Adrenal gland (tissue), 12 donors: Measurements from ENCODE around the gene CHPT1. TPM values are rescaled to one million over a fixed set of nuclear protein-coding genes. Genes with fewer than 3 reads are reported as not detected.
A peak's percentile ranks its signal among the peaks of the same experiment; 100 is the strongest.

Experiments used
- DNase-seq, 7 donors: peaks; one replicate each; pipeline ENCODE4 v3.0.0-alpha.2; 2019 to 2020
- H3K27ac ChIP-seq, 5 donors: fragments of 200-600 bp; sonication (generic) in 4 of 5; 1 replicate in 3 of 5; 2 replicates in 2 of 5; pipeline versions ENCODE4 v1.5.1 to v1.8.0; 2016 to 2020; ENCODE audit warnings: mild to moderate bottlenecking in 1 of 5
- H3K27me3 ChIP-seq: fragments of 200-600 bp; 2 replicates; pipeline ENCODE4 v1.8.0; 2021
- H3K36me3 ChIP-seq, 2 donors: fragments of 200-600 bp; replicated peaks in 1 of 2; 1 replicate in 1 of 2; 2 replicates in 1 of 2; pipeline versions ENCODE4 v1.5.1 to v1.8.0; 2018 to 2022
- H3K4me1 ChIP-seq, 2 donors: fragments of 200-600 bp; replicated peaks in 1 of 2; 1 replicate in 1 of 2; 2 replicates in 1 of 2; pipeline versions ENCODE4 v1.5.1 to v1.8.0; 2018 to 2021
- H3K4me3 ChIP-seq, 4 donors: fragments of 200-600 bp; sonication (generic) in 3 of 4; one replicate each; pipeline ENCODE4 v1.5.1; 2016 to 2018
- H3K9me3 ChIP-seq, 3 donors: fragments of 200-600 bp; sonication (generic) in 1 of 3; replicated peaks in 1 of 3; 1 replicate in 2 of 3; 2 replicates in 1 of 3; pipeline versions ENCODE4 v1.5.1 to v1.8.0; 2016 to 2021
- POLR2A ChIP-seq, 2 donors: fragments of 450-650 bp; IDR thresholded peaks; one replicate each; pipeline ENCODE4 v1.6.1; 2017; ENCODE audit warnings: antibody characterized with exemption in 2 of 2, mild to moderate bottlenecking in 2 of 2, moderate library complexity in 1 of 2
- WGBS, 4 donors: extraction: QIAGEN DNeasy Blood & Tissue Kit in 2 of 4; methylation state at CpG; one replicate each; pipeline versions ENCODE4 v1.1.5 to v1.1.7; 2013 to 2017; 5-methylcytosine and 5-hydroxymethylcytosine counted together
- intact Hi-C, 2 donors: fragments of 100-400 bp; cut with DNase I; formaldehyde crosslinking; loops; one replicate each; pipeline versions ENCODE4 v1.14.1 to v1.15.0; 2022 to 2023
- polyA plus RNA-seq, 3 donors: library from polyadenylated mRNA; stranded (reverse); fragments of 200-250 nt in 2 of 3; fragments of 350-450 nt in 1 of 3; fragmentation: Illumina TruSeq in 1 of 3; extraction: RNeasy Lipid Tissue Mini Kit (QIAGEN cat#74804) in 1 of 3; gene quantifications; one replicate each; pipeline ENCODE4 v1.2.3, GENCODE V29; 2013 to 2014
- total RNA-seq, 9 donors: library from RNA; depleted of rRNA in 4 of 9; stranded (reverse); fragments of >200 nt in 4 of 9; fragments of 120-200 nt in 1 of 9; fragmentation: NEBNext Ultra II Directional in 1 of 9; extraction: Animal tissue kit (Norgen Biotek cat#: 25700) in 1 of 9; gene quantifications; one replicate each; pipeline versions ENCODE4 v1.1.0 to v1.2.4, GENCODE V29; 2013 to 2023
- TF ChIP-seq, protein P1 (sequence below), 6 experiments: fragments of 450-650 bp in 4 of 6; fragments of 200-600 bp in 2 of 6; sonication (generic) in 1 of 6; IDR thresholded peaks; 1 replicate in 5 of 6; 2 replicates in 1 of 6; pipeline versions ENCODE4 v1.5.1 to v1.8.0; 2016 to 2021; ENCODE audit warnings: antibody characterized with exemption in 6 of 6, mild to moderate bottlenecking in 2 of 6, moderate library complexity in 1 of 6
- donor health status: healthy with polysubstance abuse.
- donor health status: Bipolar disorder and iron deficiency.
- donor health status: DM: yes; HTN: yes; CAD: no.
- donor health status: DM: no; HTN: no; CAD: no.
- donor health status: DM: no; HTN: no; CAD: no.
- donor health status: DM: yes; HTN: yes; CAD: no.

CHPT1 gene
- total and polyA plus RNA-seq, 12 donors: 20.4 to 190 (median 90.6) TPM

- H3K4me3 ChIP-seq: no peak overlapping the region
- H3K36me3 ChIP-seq: peaks cover 0 to 38% of the 10 kb centered on the region in 2 donors
- H3K4me1 ChIP-seq: no peaks in the 10 kb centered on the region
- WGBS, 4 donors: 91 to 93% (median 92%) methylated on average over 5 of the region's 5 CpGs
- intact Hi-C loops: no loop called here
- H3K27me3 ChIP-seq: no peaks in the 10 kb centered on the region
- H3K9me3 ChIP-seq: no peaks in the 10 kb centered on the region
- TF ChIP-seq POLR2A (IDR thresholded peaks at IDR 0.05): no peak
- TF ChIP-seq, protein P1, sequence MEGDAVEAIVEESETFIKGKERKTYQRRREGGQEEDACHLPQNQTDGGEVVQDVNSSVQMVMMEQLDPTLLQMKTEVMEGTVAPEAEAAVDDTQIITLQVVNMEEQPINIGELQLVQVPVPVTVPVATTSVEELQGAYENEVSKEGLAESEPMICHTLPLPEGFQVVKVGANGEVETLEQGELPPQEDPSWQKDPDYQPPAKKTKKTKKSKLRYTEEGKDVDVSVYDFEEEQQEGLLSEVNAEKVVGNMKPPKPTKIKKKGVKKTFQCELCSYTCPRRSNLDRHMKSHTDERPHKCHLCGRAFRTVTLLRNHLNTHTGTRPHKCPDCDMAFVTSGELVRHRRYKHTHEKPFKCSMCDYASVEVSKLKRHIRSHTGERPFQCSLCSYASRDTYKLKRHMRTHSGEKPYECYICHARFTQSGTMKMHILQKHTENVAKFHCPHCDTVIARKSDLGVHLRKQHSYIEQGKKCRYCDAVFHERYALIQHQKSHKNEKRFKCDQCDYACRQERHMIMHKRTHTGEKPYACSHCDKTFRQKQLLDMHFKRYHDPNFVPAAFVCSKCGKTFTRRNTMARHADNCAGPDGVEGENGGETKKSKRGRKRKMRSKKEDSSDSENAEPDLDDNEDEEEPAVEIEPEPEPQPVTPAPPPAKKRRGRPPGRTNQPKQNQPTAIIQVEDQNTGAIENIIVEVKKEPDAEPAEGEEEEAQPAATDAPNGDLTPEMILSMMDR (IDR thresholded peaks at IDR 0.05): no peak
- DNase-seq: no peak
- no peak overlapping the region for H3K27ac ChIP-seq
Observed at GRCh38 chr12:101740980-101741379, 43.5 kb downstream of the CHPT1 start.

DNA sequence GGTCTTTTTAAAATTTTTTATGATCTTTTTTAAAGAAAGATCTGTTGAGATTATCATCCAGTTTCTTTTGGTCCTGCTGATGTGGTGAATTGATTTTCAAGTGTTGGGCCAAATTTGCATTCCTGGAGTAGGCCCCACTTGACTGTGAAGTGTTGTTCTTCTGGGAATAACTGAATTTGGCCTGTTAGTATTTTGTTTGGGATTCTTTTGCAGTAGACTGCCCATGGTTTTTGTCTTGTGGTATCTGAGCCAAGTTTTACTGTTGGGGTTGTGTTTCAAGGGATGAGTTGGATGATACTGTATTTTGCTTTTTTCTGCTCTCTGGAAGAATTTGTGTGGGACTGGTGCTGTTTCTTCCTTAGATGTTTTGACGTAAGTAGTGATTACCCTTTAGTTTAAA lies 45.8 kb downstream of the CHPT1 start:
- TF ChIP-seq, protein P1 (IDR thresholded peaks at IDR 0.05): no peak
- TF ChIP-seq POLR2A (IDR thresholded peaks at IDR 0.05): no peak

GRCh38 chr12:101743724-101744472 lies 46.5 kb downstream of the CHPT1 start:
- intact Hi-C loops: no loop called here
- H3K4me1 ChIP-seq: no peaks in the 10 kb centered on the region
- H3K27me3 ChIP-seq: no peaks in the 10 kb centered on the region
- 69 to 77% (median 76%) methylated on average over 10 of the region's 10 CpGs for WGBS, 4 donors
- TF ChIP-seq, protein P1 (IDR thresholded peaks at IDR 0.05): peak in 1 of 6 experiments; percentile 13
- TF ChIP-seq POLR2A (IDR thresholded peaks at IDR 0.05): no peak
- H3K27ac ChIP-seq: peak overlapping the region in 2 of 5 donors; percentile 13 to 23
- peaks cover 0 to 46% of the 10 kb centered on the region in 2 donors for H3K36me3 ChIP-seq
- DNase-seq: peak in 1 of 7 donors; percentile 36
- H3K9me3 ChIP-seq: no peaks in the 10 kb centered on the region
- H3K4me3 ChIP-seq: no peak overlapping the region

More for the DNA sequence above, 45.8 kb downstream of the CHPT1 start:
- Histone ChIP-seq H3K9me3 (no peaks in the 10 kb centered on the region), H3K4me3 (no peak overlapping the region), H3K4me1 (no peaks in the 10 kb centered on the region), H3K27ac (peak overlapping the region in 1 of 5 donors; percentile 13), H3K36me3 (peaks cover 0 to 45% of the 10 kb centered on the region in 2 donors), H3K27me3 (no peaks in the 10 kb centered on the region)
- WGBS, 4 donors: 88 to 92% (median 91%) methylated on average over 1 of the region's 1 CpG
- intact Hi-C loops: no loop called here
- DNase-seq: no peak

GRCh38 chr12:101745481-101745880 lies 48.0 kb downstream of the CHPT1 start:
- 88 to 91% (median 89%) methylated on average over 3 of the region's 3 CpGs for WGBS, 4 donors
- Histone ChIP-seq H3K4me3 (no peak overlapping the region), H3K36me3 (peaks cover 0 to 45% of the 10 kb centered on the region in 2 donors), H3K9me3 (no peaks in the 10 kb centered on the region), H3K27me3 (no peaks in the 10 kb centered on the region), H3K27ac (no peak overlapping the region), H3K4me1 (no peaks in the 10 kb centered on the region)
- no peak for DNase-seq
- intact Hi-C loops: no loop called here
- TF ChIP-seq, protein P1 (IDR thresholded peaks at IDR 0.05): no peak
- no peak for TF ChIP-seq POLR2A (IDR thresholded peaks at IDR 0.05)
